ENCODE results near the gene RPH3AL.

RPH3AL gene

GRCh38 chr17:266701-267667, 85.6 kb downstream of the RPH3AL start:
- no peak for DNase-seq (ENCODE audit: low read depth in 1 of 2, low spot score in 1 of 2)
- no peak for TF ChIP-seq JUND (IDR thresholded peaks at IDR 0.05; ENCODE audit: low read depth)
- in situ Hi-C loops (cut with HindIII; ENCODE audit: low pct_unique_long_range_greater_than_20kb, low sequenced_read_pairs): no loop called here

- in situ Hi-C loops (cut with HindIII; ENCODE audit: low pct_unique_long_range_greater_than_20kb, low sequenced_read_pairs): no loop called here
- DNase-seq (ENCODE audit: low read depth in 1 of 2, low spot score in 1 of 2): no peak
- no peak for TF ChIP-seq JUND (IDR thresholded peaks at IDR 0.05; ENCODE audit: low read depth)
Observed at GRCh38 chr17:266219-266618, 86.4 kb downstream of the RPH3AL start.

GRCh38 chr17:265718-266117, 86.9 kb downstream of the RPH3AL start:
- TF ChIP-seq JUND (IDR thresholded peaks at IDR 0.05; ENCODE audit: low read depth): no peak
- no peak for DNase-seq (ENCODE audit: low read depth in 1 of 2, low spot score in 1 of 2)
- in situ Hi-C loops (cut with HindIII; ENCODE audit: low pct_unique_long_range_greater_than_20kb, low sequenced_read_pairs): no loop called here

GRCh38 chr17:263773-264172, 88.8 kb downstream of the RPH3AL start:
- DNase-seq (ENCODE audit: low read depth in 1 of 2, low spot score in 1 of 2): no peak
- in situ Hi-C loops (cut with HindIII; ENCODE audit: low pct_unique_long_range_greater_than_20kb, low sequenced_read_pairs): no loop called here
- TF ChIP-seq JUND (IDR thresholded peaks at IDR 0.05; ENCODE audit: low read depth): no peak

- no peak for TF ChIP-seq JUND (IDR thresholded peaks at IDR 0.05; ENCODE audit: low read depth)
Observed at GRCh38 chr17:263271-263670, 89.3 kb downstream of the RPH3AL start.

GRCh38 chr17:261635-262034, 91.0 kb downstream of the RPH3AL start:
- DNase-seq (ENCODE audit: low read depth in 1 of 2, low spot score in 1 of 2): no peak
- in situ Hi-C loops (cut with HindIII; ENCODE audit: low pct_unique_long_range_greater_than_20kb, low sequenced_read_pairs): no loop called here

More at GRCh38 chr17:263271-263670, 89.3 kb downstream of the RPH3AL start:
- no peak for DNase-seq (ENCODE audit: low read depth in 1 of 2, low spot score in 1 of 2)
- in situ Hi-C loops (cut with HindIII; ENCODE audit: low pct_unique_long_range_greater_than_20kb, low sequenced_read_pairs): no loop called here

GRCh38 chr17:260944-261343, 91.7 kb downstream of the RPH3AL start:
- TF ChIP-seq JUND (IDR thresholded peaks at IDR 0.05; ENCODE audit: low read depth): no peak
- in situ Hi-C loops (cut with HindIII; ENCODE audit: low pct_unique_long_range_greater_than_20kb, low sequenced_read_pairs): no loop called here
- no peak for DNase-seq (ENCODE audit: low read depth in 1 of 2, low spot score in 1 of 2)

More at GRCh38 chr17:261635-262034, 91.0 kb downstream of the RPH3AL start:
- TF ChIP-seq JUND (IDR thresholded peaks at IDR 0.05; ENCODE audit: low read depth): no peak

- in situ Hi-C loops (cut with HindIII; ENCODE audit: low pct_unique_long_range_greater_than_20kb, low sequenced_read_pairs): no loop called here
- DNase-seq (ENCODE audit: low read depth in 1 of 2, low spot score in 1 of 2): no peak
Observed at GRCh38 chr17:260031-260791, 92.4 kb downstream of the RPH3AL start.

GRCh38 chr17:259341-259976, 93.1 kb downstream of the RPH3AL start:
- in situ Hi-C loops (cut with HindIII; ENCODE audit: low pct_unique_long_range_greater_than_20kb, low sequenced_read_pairs): no loop called here
- TF ChIP-seq JUND (IDR thresholded peaks at IDR 0.05; ENCODE audit: low read depth): no peak
- no peak for DNase-seq (ENCODE audit: low read depth in 1 of 2, low spot score in 1 of 2)

More at GRCh38 chr17:260031-260791, 92.4 kb downstream of the RPH3AL start:
- no peak for TF ChIP-seq JUND (IDR thresholded peaks at IDR 0.05; ENCODE audit: low read depth)

GRCh38 chr17:258906-259305, 93.7 kb downstream of the RPH3AL start:
- in situ Hi-C loops (cut with HindIII; ENCODE audit: low pct_unique_long_range_greater_than_20kb, low sequenced_read_pairs): no loop called here
- TF ChIP-seq JUND (IDR thresholded peaks at IDR 0.05; ENCODE audit: low read depth): no peak

GRCh38 chr17:258045-258734, 94.4 kb downstream of the RPH3AL start:
- no peak for DNase-seq (ENCODE audit: low read depth in 1 of 2, low spot score in 1 of 2)
- no peak for TF ChIP-seq JUND (IDR thresholded peaks at IDR 0.05; ENCODE audit: low read depth)
- in situ Hi-C loops (cut with HindIII; ENCODE audit: low pct_unique_long_range_greater_than_20kb, low sequenced_read_pairs): no loop called here

More at GRCh38 chr17:258906-259305, 93.7 kb downstream of the RPH3AL start:
- DNase-seq (ENCODE audit: low read depth in 1 of 2, low spot score in 1 of 2): no peak

Measured in T47D (cell line).